Neural progenitor cell (in vitro differentiated cells): Measurements from ENCODE around the gene PLXNB1. TPM values are rescaled to one million over a fixed set of nuclear protein-coding genes. Genes with fewer than 3 reads are reported as not detected.

ENCODE experiments used
- DNase-seq: peaks from one replicate; pipeline ENCODE4 v3.0.0-alpha.2; 2016; ENCODE audit warnings: low spot score
- H2AFZ ChIP-seq: fragments of 200-600 bp; sonication (generic); replicated peaks from 2 replicates; pipeline ENCODE4 v1.6.1; 2016; ENCODE audit warnings: antibody characterized with exemption
- H3F3A ChIP-seq: fragments of 200-600 bp; sonication (generic); 2 replicates; pipeline ENCODE4 v1.6.1; 2016; ENCODE audit warnings: antibody characterized with exemption, low read depth
- H3K27ac ChIP-seq: fragments of 200-600 bp; sonication (generic); 2 replicates; pipeline ENCODE4 v1.5.1; 2016; ENCODE audit warnings: mild to moderate bottlenecking
- H3K27me3 ChIP-seq: fragments of 200-600 bp; sonication (generic); 2 replicates; pipeline ENCODE4 v1.6.1; 2016; ENCODE audit warnings: mild to moderate bottlenecking, moderate library complexity
- H3K36me3 ChIP-seq: fragments of 200-600 bp; sonication (generic); 2 replicates; pipeline ENCODE4 v1.5.1; 2016
- H3K4me1 ChIP-seq: fragments of 200-600 bp; sonication (generic); 2 replicates; pipeline ENCODE4 v1.6.1; 2016; ENCODE audit warnings: mixed run types
- H3K4me2 ChIP-seq: fragments of 200-600 bp; sonication (generic); 2 replicates; pipeline ENCODE4 v1.6.1; 2016
- H3K4me3 ChIP-seq: fragments of 200-600 bp; sonication (generic); 2 replicates; pipeline ENCODE4 v1.5.1; 2016
- H3K79me2 ChIP-seq: fragments of 200-600 bp; sonication (generic); 2 replicates; pipeline ENCODE4 v1.6.1; 2016; ENCODE audit warnings: low read depth
- H3K9ac ChIP-seq: fragments of 200-600 bp; sonication (generic); 2 replicates; pipeline ENCODE4 v1.6.1; 2016
- H3K9me3 ChIP-seq: fragments of 200-600 bp; sonication (generic); 2 replicates; pipeline ENCODE4 v1.5.1; 2016; ENCODE audit warnings: low read depth
- H4K20me1 ChIP-seq: fragments of 200-600 bp; sonication (generic); 2 replicates; pipeline ENCODE4 v1.6.1; 2016; ENCODE audit warnings: low read depth
- H3K27ac Mint-ChIP-seq: 3 replicates; pipeline ENCODE4 v1.8.0; 2021; ENCODE audit warnings: mixed read lengths
- H3K27me3 Mint-ChIP-seq: 2 replicates; pipeline ENCODE4 v1.8.0; 2022; ENCODE audit warnings: low read depth, mild to moderate bottlenecking, inconsistent platforms, moderate library complexity, mixed read lengths; ENCODE audit not compliant: insufficient read depth
- H3K36me3 Mint-ChIP-seq: 3 replicates; pipeline ENCODE4 v1.8.0; 2021; ENCODE audit warnings: mixed read lengths
- H3K4me1 Mint-ChIP-seq: 3 replicates; pipeline ENCODE4 v1.8.0; 2021; ENCODE audit warnings: mixed read lengths
- H3K4me3 Mint-ChIP-seq: 3 replicates; pipeline ENCODE4 v1.8.0; 2021; ENCODE audit warnings: mild to moderate bottlenecking, moderate library complexity, mixed read lengths
- H3K9me3 Mint-ChIP-seq: 3 replicates; pipeline ENCODE4 v1.8.0; 2020; ENCODE audit warnings: mixed read lengths
- EZH2 ChIP-seq: fragments of 200-600 bp; sonication (generic); IDR thresholded peaks from 2 replicates; pipeline ENCODE4 v1.6.1; 2017; ENCODE audit warnings: antibody characterized with exemption, mild to moderate bottlenecking, moderate library complexity
- EZH2phosphoT487 ChIP-seq: fragments of 200-600 bp; sonication (generic); IDR thresholded peaks from 2 replicates; pipeline ENCODE4 v1.6.1; 2017; ENCODE audit warnings: antibody characterized with exemption
- total RNA-seq: library from RNA; depleted of rRNA; stranded (reverse); fragments of >200 nt; gene quantifications from 2 replicates; pipeline ENCODE4 v1.2.3, GENCODE V29; 2015; ENCODE audit warnings: low replicate concordance
- TF ChIP-seq, protein P1 (sequence below): fragments of 200-600 bp; sonication (generic); IDR thresholded peaks from 2 replicates; pipeline ENCODE4 v1.5.1; 2017; ENCODE audit warnings: antibody characterized with exemption, mild to moderate bottlenecking

PLXNB1 gene
- total RNA-seq, 1 donor from 2014 or later = 53.6 TPM

GRCh38 chr3:48459773-48460516 is 30.1 kb upstream of the PLXNB1 start:
- Histone ChIP-seq H3F3A (peaks cover 4% of the 10 kb centered on the region), H3K9ac (no peak overlapping the region), H3K27me3 (no peaks in the 10 kb centered on the region), H2AFZ (no peak overlapping the region), H3K4me3 (no peak overlapping the region), H3K27ac (no peak overlapping the region), H3K4me1 (no peaks in the 10 kb centered on the region), H4K20me1 (no peaks in the 10 kb centered on the region), H3K79me2 (no peaks in the 10 kb centered on the region), H3K9me3 (no peaks in the 10 kb centered on the region), H3K4me2 (no peak overlapping the region), H3K36me3 (no peaks in the 10 kb centered on the region)
- TF ChIP-seq EZH2phosphoT487 = no peak
- TF ChIP-seq, protein P1, sequence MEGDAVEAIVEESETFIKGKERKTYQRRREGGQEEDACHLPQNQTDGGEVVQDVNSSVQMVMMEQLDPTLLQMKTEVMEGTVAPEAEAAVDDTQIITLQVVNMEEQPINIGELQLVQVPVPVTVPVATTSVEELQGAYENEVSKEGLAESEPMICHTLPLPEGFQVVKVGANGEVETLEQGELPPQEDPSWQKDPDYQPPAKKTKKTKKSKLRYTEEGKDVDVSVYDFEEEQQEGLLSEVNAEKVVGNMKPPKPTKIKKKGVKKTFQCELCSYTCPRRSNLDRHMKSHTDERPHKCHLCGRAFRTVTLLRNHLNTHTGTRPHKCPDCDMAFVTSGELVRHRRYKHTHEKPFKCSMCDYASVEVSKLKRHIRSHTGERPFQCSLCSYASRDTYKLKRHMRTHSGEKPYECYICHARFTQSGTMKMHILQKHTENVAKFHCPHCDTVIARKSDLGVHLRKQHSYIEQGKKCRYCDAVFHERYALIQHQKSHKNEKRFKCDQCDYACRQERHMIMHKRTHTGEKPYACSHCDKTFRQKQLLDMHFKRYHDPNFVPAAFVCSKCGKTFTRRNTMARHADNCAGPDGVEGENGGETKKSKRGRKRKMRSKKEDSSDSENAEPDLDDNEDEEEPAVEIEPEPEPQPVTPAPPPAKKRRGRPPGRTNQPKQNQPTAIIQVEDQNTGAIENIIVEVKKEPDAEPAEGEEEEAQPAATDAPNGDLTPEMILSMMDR = no peak
- no peak for TF ChIP-seq EZH2
- H3K27me3 Mint-ChIP-seq = peaks cover 5% of the 10 kb centered on the region
- H3K9me3 Mint-ChIP-seq = no peaks in the 10 kb centered on the region
- DNase-seq = no peak
- H3K4me1 Mint-ChIP-seq = no peaks in the 10 kb centered on the region
- no peak overlapping the region for H3K4me3 Mint-ChIP-seq
- no peak overlapping the region for H3K27ac Mint-ChIP-seq
- H3K36me3 Mint-ChIP-seq = peaks cover 5% of the 10 kb centered on the region

DNA sequence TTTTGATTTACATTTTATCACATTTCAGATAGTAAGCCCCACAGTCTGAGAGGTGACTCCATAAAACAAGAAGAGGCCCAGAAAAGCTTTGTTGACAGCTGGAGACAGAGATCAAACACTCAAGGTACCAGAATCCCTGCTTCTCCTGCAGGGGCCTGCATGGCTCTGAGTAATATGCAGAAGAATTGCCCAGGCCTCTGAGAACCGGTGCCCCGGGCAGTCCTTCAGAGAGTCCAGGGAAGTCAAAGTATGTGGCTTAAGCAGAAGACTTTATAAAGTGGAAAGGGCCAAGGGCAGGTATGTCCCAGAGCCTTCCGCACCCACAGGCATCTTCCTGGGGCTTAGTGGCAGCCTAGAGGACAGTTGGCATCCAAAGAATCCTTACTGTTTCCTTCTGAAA is 29.4 kb upstream of the PLXNB1 start:
- H3K27me3 Mint-ChIP-seq = peaks cover 5% of the 10 kb centered on the region
- no peak overlapping the region for H2AFZ ChIP-seq
- H3K4me3 ChIP-seq = no peak overlapping the region
- H3K9ac ChIP-seq = no peak overlapping the region
- H3K36me3 ChIP-seq = peaks cover 1% of the 10 kb centered on the region
- H3K4me1 Mint-ChIP-seq = no peaks in the 10 kb centered on the region
- no peak overlapping the region for H3K27ac ChIP-seq
- H3K27me3 ChIP-seq = no peaks in the 10 kb centered on the region
- H3K4me1 ChIP-seq = no peaks in the 10 kb centered on the region
- H3K27ac Mint-ChIP-seq = no peak overlapping the region
- H4K20me1 ChIP-seq = no peaks in the 10 kb centered on the region
- no peaks in the 10 kb centered on the region for H3K9me3 ChIP-seq
- H3K9me3 Mint-ChIP-seq = no peaks in the 10 kb centered on the region
- H3K4me3 Mint-ChIP-seq = no peak overlapping the region
- no peaks in the 10 kb centered on the region for H3F3A ChIP-seq
- no peaks in the 10 kb centered on the region for H3K79me2 ChIP-seq
- no peak for DNase-seq
- peaks cover 8% of the 10 kb centered on the region for H3K36me3 Mint-ChIP-seq
- H3K4me2 ChIP-seq = no peak overlapping the region
- TF ChIP-seq EZH2phosphoT487 = no peak
- TF ChIP-seq EZH2 = no peak
- TF ChIP-seq, protein P1 = no peak

GRCh38 chr3:48456456-48456855 is 26.6 kb upstream of the PLXNB1 start:
- H3K4me2 ChIP-seq = no peak overlapping the region
- TF ChIP-seq EZH2phosphoT487 = no peak
- TF ChIP-seq, protein P1 = no peak
- TF ChIP-seq EZH2 = no peak

More at GRCh38 chr3:48456456-48456855, 26.6 kb upstream of the PLXNB1 start:
- H3K4me1 ChIP-seq = no peaks in the 10 kb centered on the region
- no peak overlapping the region for H2AFZ ChIP-seq
- no peak overlapping the region for H3K9ac ChIP-seq
- H3K36me3 ChIP-seq = peaks cover 6% of the 10 kb centered on the region
- Mint-ChIP-seq H3K36me3 (peaks cover 18% of the 10 kb centered on the region), H3K4me1 (no peaks in the 10 kb centered on the region), H3K9me3 (no peaks in the 10 kb centered on the region), H3K27me3 (no peaks in the 10 kb centered on the region), H3K27ac (no peak overlapping the region), H3K4me3 (no peak overlapping the region)
- no peaks in the 10 kb centered on the region for H3K9me3 ChIP-seq
- H3K79me2 ChIP-seq = no peaks in the 10 kb centered on the region
- DNase-seq = no peak
- no peaks in the 10 kb centered on the region for H3F3A ChIP-seq
- H4K20me1 ChIP-seq = no peaks in the 10 kb centered on the region
- H3K27ac ChIP-seq = no peak overlapping the region
- no peak overlapping the region for H3K4me3 ChIP-seq
- H3K27me3 ChIP-seq = no peaks in the 10 kb centered on the region
